ENCODE measurements around the gene C11orf86. TPM values are rescaled to one million over a fixed set of nuclear protein-coding genes. Genes with fewer than 3 reads are reported as not detected.

The C11orf86 gene
- total and polyA plus RNA-seq, 10 of the 15 experiments (the other 5 are each of a cell fraction or from before 2014, with no cell fraction given), result not detected

- TF ChIP-seq NRF1 (conservative IDR thresholded peaks at IDR 0.05; ENCODE audit: low read depth, low read length) (no peak), ZSCAN29 (IDR thresholded peaks at IDR 0.05) (no peak), E2F8 (IDR thresholded peaks at IDR 0.05; ENCODE audit: low read depth, partially characterized antibody) (no peak), ATF7 (IDR thresholded peaks at IDR 0.05; ENCODE audit: low read depth) (no peak), SREBF1 (IDR thresholded peaks at IDR 0.05; ENCODE audit: low read length) (no peak), TARDBP (IDR thresholded peaks at IDR 0.05; ENCODE audit: borderline replicate concordance) (no peak), IRF3 (IDR thresholded peaks at IDR 0.05) (no peak), SMC3 (IDR thresholded peaks at IDR 0.05; ENCODE audit: borderline replicate concordance, low read length) (no peak), HDAC6 (IDR thresholded peaks at IDR 0.05; ENCODE audit: unreplicated experiment) (no peak)
These were observed 45.4 kb upstream of the C11orf86 start (continued) for GRCh38 chr11:66929753-66930152.

GRCh38 chr11:66932543-66932942 lies 42.6 kb upstream of the C11orf86 start:
- ChIA-PET POLR2A (no interaction called here), CTCF (no interaction called here), SMC1A (ENCODE audit: uncharacterized antibody, unreplicated experiment) (interaction anchor here (0.6 kb wide), 1 partner anchor 19 kb away, joined by 4 read pairs; no protein-coding TSS in a partner anchor), RAD21 (ENCODE audit: unreplicated experiment) (no interaction called here)
- Histone ChIP-seq H3K4me1 (ENCODE audit: control insufficient read depth, insufficient read depth, low read length) (no peaks in the 10 kb centered on the region), H3K79me2 (ENCODE audit: control insufficient read depth, insufficient read depth, low read length) (no peaks in the 10 kb centered on the region), H2AFZ (ENCODE audit: control insufficient read depth, low read depth, low read length) (no peak overlapping the region), H3K9me3 (replicated peaks; ENCODE audit: control insufficient read depth, insufficient read depth, low read length) (no peaks in the 10 kb centered on the region), H3K27me3 (replicated peaks in 1 of 2; ENCODE audit: control insufficient read depth in 2 of 2, insufficient read depth in 2 of 2, low read length in 1 of 2) (peaks cover 0 to 7% of the 10 kb centered on the region in 2 experiments; a peak in 2 of 4 replicates), H3K4me2 (ENCODE audit: control insufficient read depth, insufficient read depth) (no peak overlapping the region), H3K36me3 (ENCODE audit: control insufficient read depth in 2 of 2, insufficient read depth in 2 of 2, low read length in 1 of 2) (no peaks in the 10 kb centered on the region), H3K9ac (ENCODE audit: control insufficient read depth, insufficient read depth, low read length) (no peak overlapping the region), H3K27ac (ENCODE audit: control insufficient read depth, insufficient read depth) (no peak overlapping the region), H3K4me3 (no peak overlapping the region), H4K20me1 (ENCODE audit: control insufficient read depth, insufficient read depth) (no peaks in the 10 kb centered on the region)
- ATAC-seq, result no peak
- intact Hi-C loops (cut with micrococcal nuclease; ENCODE audit: unreplicated experiment) (no loop called here), in situ Hi-C loops (cut with MboI) (no loop called here)
- FAIRE-seq, result no peak
- BruUV-seq (replicated peaks), result no TSS peak
- no peak for DNase-seq (ENCODE audit: low read depth, low spot score)
- WGBS (ENCODE audit: insufficient coverage, insufficient replicate concordance, low lambda C conversion rate, missing lambda C conversion rate), result 70% methylated on average over 3 of the region's 3 CpGs
- TF ChIP-seq ZBED1 (IDR thresholded peaks at IDR 0.05; ENCODE audit: borderline replicate concordance) (no peak), ZNF217 (IDR thresholded peaks at IDR 0.05) (no peak), GABPA (IDR thresholded peaks at IDR 0.05; ENCODE audit: low read depth) (no peak), MLLT1 (IDR thresholded peaks at IDR 0.05) (no peak), EP300 (IDR thresholded peaks at IDR 0.05; ENCODE audit: borderline replicate concordance in 1 of 2, control insufficient read depth in 1 of 2, low read depth in 2 of 2, low read length in 2 of 2) (no peak), REST (IDR thresholded peaks at IDR 0.05; ENCODE audit: low read depth, low read length) (no peak), POLR2AphosphoS2 (IDR thresholded peaks at IDR 0.05; ENCODE audit: low read depth, low read length) (no peak)
